ENCODE measurements around the gene NPAS4.

The NPAS4 gene

GRCh38 chr11:66437979-66438503 lies 17.2 kb downstream of the NPAS4 start:
- Histone ChIP-seq H3K27ac (ENCODE audit: extremely low read depth, low read depth, low read length) (peak overlapping the region; percentile 68; the same call in 1 of the 2 replicates), H3K9me3 (ENCODE audit: control insufficient read depth, insufficient read depth, low read depth, low read length) (no peaks in the 10 kb centered on the region), H3K4me1 (ENCODE audit: control insufficient read depth, insufficient read depth, low read length) (no peaks in the 10 kb centered on the region), H3K4me3 (ENCODE audit: low read depth, low read length) (peak overlapping the region; percentile 68), H3K36me3 (ENCODE audit: control insufficient read depth in 2 of 2, insufficient read depth in 1 of 2, low read length in 2 of 2) (peaks cover 0 to 24% of the 10 kb centered on the region in 2 experiments; a peak in 2 of 3 replicates)
- POLR2A ChIA-PET, result interaction anchor here (1.0 to 2.2 kb wide), 11 partner anchors 17 to 405 kb away, joined by 3 to 22 read pairs (median 5); partner anchors contain the start of genes DPP3, NPAS4, PELI3 and RCE1
- CTCF ChIA-PET, result interaction anchor here (0.6 to 2.0 kb wide), 16 partner anchors 9 to 241 kb away, joined by 3 to 27 read pairs (median 4); partner anchors contain the start of genes NPAS4 and PELI3
- TF ChIP-seq ZNF23 (tag by site-specific recombination; IDR thresholded peaks at IDR 0.05; ENCODE audit: borderline replicate concordance) (no peak), ZNF366 (tag by site-specific recombination; conservative IDR thresholded peaks at IDR 0.05) (0 out of 2 replicates have a peak, but pooled peaks have one; percentile 41)

GRCh38 chr11:66438504-66439466 lies 17.9 kb downstream of the NPAS4 start, which contains the start of gene MRPL11:
TSS of gene MRPL11 (minus strand) at chr11:66438848. CDS start at chr11:66438754, 94 bp downstream.
- Histone ChIP-seq H3K9me3 (ENCODE audit: control insufficient read depth, insufficient read depth, low read depth, low read length) (no peaks in the 10 kb centered on the region), H3K4me3 (ENCODE audit: low read depth, low read length) (peak within 1 kb of the TSS; percentile 68), H3K4me1 (ENCODE audit: control insufficient read depth, insufficient read depth, low read length) (no peaks in the 10 kb centered on the region), H3K27ac (ENCODE audit: extremely low read depth, low read depth, low read length) (peak within 1 kb of the TSS; percentile 68), H3K36me3 (ENCODE audit: control insufficient read depth in 2 of 2, insufficient read depth in 1 of 2, low read length in 2 of 2) (peaks cover 0 to 24% of the 10 kb centered on the region in 2 experiments; a peak in 2 of 3 replicates)
- CTCF ChIA-PET, result interaction anchor here (0.5 to 2.0 kb wide), 31 partner anchors 9 to 558 kb away, joined by 3 to 27 read pairs (median 3); partner anchors contain the start of genes ACTN3, NPAS4 and PELI3
- POLR2A ChIA-PET, result interaction anchor here (0.5 to 2.2 kb wide), 18 partner anchors 12 to 879 kb away, joined by 3 to 22 read pairs (median 4); partner anchors contain the start of genes DPP3, NPAS4, PELI3 and RBM4B
- TF ChIP-seq KLF1 (tag by site-specific recombination; IDR thresholded peaks at IDR 0.05) (peak; percentile 49), BCL11B (tag by site-specific recombination; IDR thresholded peaks at IDR 0.05; ENCODE audit: low read depth) (peak; percentile 91; the same call in 1 of the 2 replicates), GLIS2 (tag by site-specific recombination; IDR thresholded peaks at IDR 0.05) (peak; percentile 61; the same call in 1 of the 2 replicates), ZBTB8A (tag by site-specific recombination; IDR thresholded peaks at IDR 0.05) (peak; percentile 30; the same call in 1 of the 2 replicates), ZSCAN23 (tag by site-specific recombination; IDR thresholded peaks at IDR 0.05) (peak; percentile 60; the same call in 1 of the 2 replicates), ZNF664 (tag by site-specific recombination; IDR thresholded peaks at IDR 0.05) (peak; percentile 56; the same call in 1 of the 2 replicates), REST (tag by site-specific recombination; IDR thresholded peaks at IDR 0.05) (0 out of 2 replicates have a peak, but pooled peaks have one; percentile 49), BCL11A (tag by site-specific recombination; IDR thresholded peaks at IDR 0.05; ENCODE audit: low read depth) (peak; percentile 67; the same call in 1 of the 2 replicates), ZNF335 (tag by site-specific recombination; conservative IDR thresholded peaks at IDR 0.05) (peak; percentile 100), OVOL3 (tag by site-specific recombination; IDR thresholded peaks at IDR 0.05) (0 out of 2 replicates have a peak, but pooled peaks have one; percentile 34), FEZF1 (tag by site-specific recombination; IDR thresholded peaks at IDR 0.05) (no peak), ZNF146 (tag by site-specific recombination; IDR thresholded peaks at IDR 0.05) (no peak), ZNF488 (tag by site-specific recombination; IDR thresholded peaks at IDR 0.05) (no peak), ZSCAN30 (tag by site-specific recombination; IDR thresholded peaks at IDR 0.05) (peak; percentile 45; the same call in 1 of the 2 replicates), ZNF341 (tag by site-specific recombination; IDR thresholded peaks at IDR 0.05; ENCODE audit: low read depth) (no peak), INSM2 (tag by site-specific recombination; IDR thresholded peaks at IDR 0.05) (peak; percentile 60; the same call in 1 of the 2 replicates), ZNF2 (tag by site-specific recombination; IDR thresholded peaks at IDR 0.05) (peak; percentile 74; the same call in 1 of the 2 replicates), ZBTB26 (tag by site-specific recombination; optimal IDR thresholded peaks at IDR 0.05) (peak; percentile 38)
